ENCODE results near the gene CCDC137.

Gene CCDC137

DNA sequence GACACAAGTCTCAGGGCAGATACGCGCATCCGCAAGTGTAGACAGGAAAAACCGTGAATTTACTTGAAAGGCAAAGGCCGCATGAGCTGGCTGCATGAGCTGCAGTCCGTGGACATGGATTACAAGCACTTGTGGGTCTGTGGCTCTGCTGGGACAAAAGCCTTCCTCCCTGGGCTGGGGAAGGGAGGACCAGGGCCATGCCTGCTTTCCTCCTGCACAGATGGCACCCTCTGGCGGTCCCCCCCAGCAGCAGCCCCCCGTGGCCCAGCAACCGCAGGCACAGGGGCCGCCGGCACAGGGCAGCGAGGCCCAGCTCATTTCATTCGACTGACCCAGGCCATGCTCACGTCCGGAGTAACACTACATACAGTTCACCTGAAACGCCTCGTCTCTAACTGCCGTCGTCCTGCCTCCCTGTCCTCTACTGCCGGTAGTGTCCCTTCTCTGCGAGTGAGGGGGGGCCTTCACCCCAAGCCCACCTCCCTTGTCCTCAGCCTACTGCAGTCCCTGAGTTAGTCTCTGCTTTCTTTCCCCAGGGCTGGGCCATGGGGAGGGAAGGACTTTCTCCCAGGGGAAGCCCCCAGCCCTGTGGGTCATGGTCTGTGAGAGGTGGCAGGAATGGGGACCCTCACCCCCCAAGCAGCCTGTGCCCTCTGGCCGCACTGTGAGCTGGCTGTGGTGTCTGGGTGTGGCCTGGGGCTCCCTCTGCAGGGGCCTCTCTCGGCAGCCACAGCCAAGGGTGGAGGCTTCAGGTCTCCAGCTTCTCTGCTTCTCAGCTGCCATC is 34.9 kb downstream of the CCDC137 start:
- no peak for DNase-seq (ENCODE audit: low read depth in 2 of 2)

DNA sequence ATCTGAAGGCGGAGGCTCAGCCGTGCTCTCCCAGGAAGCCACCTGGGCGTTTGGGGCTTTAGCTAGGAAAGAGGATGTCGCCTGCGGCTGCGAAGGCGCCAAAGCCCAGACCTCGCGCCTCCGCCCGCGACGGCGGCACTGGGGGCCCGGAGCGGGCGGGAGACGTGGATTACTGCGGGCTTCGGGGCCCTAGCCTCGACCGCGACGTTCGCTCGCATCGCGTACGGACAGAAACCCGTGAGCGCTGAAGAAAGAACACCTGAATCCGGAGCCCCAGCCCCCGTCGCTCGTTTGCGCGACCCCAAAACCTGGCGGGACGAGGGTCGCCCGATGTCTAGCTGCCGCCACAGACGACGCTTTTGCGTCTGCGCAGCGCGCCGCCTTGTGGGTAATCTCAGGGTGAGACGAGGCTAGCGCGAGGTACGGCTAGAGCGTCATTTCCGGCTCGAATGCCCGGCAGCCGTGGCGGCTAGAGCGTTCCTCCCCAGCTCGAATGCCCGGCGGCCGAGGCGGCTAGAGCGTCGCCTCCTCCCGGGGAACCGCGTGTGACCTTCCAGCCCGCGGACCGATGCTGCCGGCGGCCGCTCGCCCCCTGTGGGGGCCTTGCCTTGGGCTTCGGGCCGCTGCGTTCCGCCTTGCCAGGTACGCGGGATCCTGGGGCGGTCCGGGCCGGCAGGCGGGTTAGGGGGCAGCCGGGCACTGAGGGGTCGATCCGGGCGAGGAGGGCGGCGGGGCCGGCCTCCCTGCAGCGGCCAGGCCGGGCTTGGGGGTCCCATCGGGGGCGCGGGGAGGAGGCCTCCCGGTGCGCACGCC is 36.6 kb downstream of the CCDC137 start, which contains the start of gene MRPL12:
TSS of gene MRPL12 (plus strand) at position 434 of the 813 bp plus-strand sequence. CDS start at position 569, 135 bp downstream.
- DNase-seq (ENCODE audit: low read depth in 2 of 2) = peak; percentile 75 to 81

DNA sequence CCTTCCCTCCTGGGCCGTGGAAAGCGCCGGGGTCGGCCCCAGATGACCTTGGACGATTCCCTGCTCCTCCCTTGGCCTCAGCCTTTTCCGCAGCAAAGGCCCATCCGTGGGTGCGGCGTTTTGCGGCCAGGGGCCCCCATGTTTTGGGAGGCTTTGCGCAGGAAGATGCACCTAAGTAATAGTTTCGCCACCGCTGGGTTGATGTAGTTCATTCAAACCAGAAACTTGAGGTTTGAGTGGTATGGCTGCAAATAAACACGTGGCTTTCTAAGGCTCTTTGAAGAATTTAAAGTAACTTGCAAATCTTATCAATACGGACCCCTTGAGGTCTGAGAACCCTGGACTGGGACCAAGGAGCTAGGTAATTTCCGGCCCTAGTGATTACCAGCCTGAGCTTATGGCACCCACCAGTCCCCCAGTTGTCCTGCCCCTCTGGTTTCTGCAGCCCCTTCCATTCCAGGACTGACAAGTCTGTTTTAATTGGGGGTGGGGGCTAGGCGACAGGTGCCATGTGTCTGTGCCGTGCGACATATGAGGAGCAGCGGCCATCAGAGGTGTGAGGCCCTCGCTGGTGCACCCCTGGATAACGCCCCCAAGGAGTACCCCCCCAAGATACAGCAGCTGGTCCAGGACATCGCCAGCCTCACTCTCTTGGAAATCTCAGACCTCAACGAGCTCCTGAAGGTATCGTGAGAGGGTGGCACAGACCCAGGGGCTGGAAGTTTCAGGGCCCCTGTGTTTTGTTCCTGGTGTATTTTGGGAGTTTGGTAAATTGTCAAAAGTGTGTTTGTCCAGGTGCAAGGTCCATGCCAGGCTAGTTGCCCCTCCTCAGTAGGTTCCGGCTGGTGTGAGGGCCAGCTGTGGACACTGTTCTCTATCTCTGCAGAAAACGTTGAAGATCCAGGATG is 37.5 kb downstream of the CCDC137 start:
- DNase-seq (ENCODE audit: low read depth in 2 of 2) = no peak

DNA sequence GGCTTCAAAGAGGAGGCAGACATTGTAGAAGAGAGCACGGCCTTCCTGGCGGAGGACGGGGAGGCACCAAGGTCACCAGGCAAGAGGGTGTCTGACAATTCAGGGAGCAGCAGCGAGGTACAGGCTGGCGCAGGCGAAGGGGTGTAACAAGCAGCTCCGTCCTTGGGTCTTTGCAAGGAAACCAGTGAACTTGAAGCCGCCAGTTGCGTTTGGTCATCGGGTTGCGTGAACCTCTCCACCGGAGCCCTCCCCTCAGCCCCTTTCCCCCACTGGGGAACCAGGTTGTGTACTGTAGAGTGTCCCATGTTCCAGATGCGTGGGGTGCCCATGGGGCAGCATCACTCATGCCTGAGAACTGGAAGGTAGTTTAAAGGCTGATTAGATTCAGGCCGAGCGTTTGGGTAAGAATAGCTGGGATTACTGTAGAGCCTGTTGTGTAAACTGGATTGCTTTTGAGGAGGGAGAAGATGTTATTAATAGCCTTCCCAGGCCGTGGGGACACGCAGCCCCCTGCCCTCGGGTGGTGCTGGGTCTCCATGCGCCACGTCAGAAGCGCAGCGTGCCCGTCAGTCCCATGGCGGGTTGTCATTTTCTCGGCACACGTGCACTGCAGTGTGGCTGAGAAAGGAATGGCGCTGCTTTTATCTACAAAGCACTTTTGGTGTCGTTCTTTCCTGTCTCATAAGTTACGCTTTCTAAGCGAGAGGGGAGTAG is 39.1 kb downstream of the CCDC137 start:
- DNase-seq (ENCODE audit: low read depth in 2 of 2) = no peak

DNA sequence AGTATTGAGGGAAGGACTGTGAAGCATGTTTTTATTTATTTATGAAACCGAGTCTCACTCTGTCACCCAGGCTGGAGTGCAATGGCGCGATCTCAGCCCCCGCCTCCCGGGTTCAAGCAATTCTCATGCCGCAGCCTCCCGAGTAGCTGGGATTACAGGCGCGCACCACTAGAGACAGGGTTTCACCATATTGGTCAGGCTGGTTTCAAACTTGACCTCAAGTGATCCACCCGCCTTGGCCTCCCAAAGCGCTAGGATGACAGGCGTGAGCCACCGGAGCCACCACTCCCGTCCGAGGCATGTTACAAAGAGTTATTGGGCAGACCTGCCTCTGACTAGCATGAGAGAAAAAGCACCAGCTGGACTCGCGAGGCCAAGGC is 39.7 kb downstream of the CCDC137 start:
- no peak for DNase-seq (ENCODE audit: low read depth in 2 of 2)

DNA sequence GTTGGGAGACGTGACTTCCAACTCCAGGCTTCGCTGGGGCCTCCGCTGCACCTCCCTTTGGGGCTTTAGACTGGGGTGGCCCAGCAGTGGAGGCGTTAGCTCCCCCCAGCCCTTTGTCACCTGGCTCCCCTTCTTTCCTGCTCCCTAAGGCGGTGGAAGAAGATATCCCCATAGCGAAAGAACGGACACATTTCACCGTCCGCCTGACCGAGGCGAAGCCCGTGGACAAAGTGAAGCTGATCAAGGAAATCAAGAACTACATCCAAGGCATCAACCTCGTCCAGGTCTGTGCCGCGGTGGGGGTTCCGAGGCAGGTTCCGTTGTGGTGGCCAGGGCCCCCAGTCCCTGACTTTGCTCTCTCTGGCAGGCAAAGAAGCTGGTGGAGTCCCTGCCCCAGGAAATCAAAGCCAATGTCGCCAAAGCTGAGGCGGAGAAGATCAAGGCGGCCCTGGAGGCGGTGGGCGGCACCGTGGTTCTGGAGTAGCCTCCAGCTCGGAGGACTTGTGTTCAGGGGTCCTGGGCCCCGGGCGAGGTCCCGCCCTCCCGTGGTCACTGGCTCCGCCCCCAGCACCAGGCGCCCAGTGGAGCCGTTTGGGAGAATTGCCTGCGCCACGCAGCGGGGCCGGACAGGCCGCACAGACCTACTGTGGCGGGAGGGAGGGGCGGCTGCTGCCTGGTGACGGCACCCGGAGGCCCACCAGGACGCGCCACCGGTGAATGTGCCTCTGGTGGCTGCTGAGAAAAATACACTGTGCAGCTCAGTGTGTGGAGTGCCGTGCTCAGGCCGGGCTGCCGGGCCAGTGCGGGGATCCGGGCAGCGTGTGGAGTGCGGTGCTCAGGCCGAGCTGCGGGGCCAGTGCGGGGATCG is 40.5 kb downstream of the CCDC137 start:
- DNase-seq (ENCODE audit: low read depth in 2 of 2) = no peak

DNA sequence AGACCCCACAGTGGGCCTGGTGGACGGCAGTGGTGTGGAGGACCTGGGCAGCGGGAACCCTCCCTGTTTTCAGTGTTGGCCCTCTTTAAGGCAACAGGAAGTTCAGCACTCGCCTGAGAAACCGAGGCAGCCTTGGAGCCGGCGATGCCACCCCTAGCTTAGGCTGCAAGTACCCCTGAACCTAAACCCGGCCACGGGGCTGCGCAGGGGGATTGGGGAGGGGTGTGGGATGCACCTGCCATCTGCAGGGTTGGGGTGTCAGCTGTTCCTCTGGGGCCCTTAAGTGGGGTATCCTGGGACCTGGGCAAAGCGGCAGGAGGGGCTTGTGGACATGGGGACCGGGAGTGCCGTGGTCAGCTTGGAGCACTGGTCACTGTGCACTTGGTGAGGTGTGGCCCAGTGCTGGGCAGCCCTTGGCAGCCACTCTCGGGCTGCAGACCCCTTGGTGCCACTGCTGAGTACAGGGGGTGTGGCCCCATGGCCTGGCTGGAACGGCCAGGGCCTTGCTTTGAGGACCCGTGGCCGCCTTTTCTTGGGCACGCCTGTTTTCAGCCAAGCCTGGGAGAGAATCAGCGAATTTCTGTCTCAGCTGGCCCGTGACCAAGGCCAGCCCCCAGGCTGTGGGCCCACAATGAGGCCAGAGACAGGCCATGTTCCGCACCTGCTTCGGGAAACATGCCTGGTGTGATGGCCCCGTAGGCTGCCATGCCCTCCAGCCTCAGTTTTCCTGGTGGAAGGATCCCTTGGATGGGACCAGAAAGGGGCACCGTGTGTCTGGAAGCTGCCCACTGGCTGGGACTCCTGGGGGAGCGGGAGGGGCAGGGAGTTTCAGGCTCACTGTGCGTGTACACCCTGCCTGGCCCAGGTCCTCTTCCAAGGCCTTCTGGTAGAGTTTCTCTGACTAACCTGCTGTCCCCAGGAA is 41.4 kb downstream of the CCDC137 start:
- DNase-seq (ENCODE audit: low read depth in 2 of 2) = no peak

DNA sequence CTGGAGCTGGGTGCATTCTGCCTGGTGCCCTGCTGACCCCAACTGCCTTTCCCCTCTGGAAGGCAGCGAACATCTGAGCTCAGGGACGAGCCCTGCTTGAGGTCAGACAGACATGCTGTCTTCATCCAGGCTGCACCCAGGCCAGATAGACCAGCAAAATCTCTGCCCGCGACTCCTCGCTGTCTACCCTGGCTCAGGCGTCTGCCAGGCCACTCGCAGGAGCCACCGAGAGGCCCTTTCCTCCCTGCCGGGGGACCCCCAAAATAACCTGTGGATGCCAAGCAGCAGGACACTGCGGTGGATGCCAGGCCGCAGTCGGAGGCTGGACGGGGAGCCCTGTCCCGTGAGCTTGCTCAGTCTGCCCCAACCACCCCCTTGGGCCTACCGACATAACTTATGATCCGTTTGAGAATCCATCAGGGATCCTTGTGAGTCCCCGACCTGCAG is 42.2 kb downstream of the CCDC137 start:
- DNase-seq (ENCODE audit: low read depth in 2 of 2) = no peak

DNA sequence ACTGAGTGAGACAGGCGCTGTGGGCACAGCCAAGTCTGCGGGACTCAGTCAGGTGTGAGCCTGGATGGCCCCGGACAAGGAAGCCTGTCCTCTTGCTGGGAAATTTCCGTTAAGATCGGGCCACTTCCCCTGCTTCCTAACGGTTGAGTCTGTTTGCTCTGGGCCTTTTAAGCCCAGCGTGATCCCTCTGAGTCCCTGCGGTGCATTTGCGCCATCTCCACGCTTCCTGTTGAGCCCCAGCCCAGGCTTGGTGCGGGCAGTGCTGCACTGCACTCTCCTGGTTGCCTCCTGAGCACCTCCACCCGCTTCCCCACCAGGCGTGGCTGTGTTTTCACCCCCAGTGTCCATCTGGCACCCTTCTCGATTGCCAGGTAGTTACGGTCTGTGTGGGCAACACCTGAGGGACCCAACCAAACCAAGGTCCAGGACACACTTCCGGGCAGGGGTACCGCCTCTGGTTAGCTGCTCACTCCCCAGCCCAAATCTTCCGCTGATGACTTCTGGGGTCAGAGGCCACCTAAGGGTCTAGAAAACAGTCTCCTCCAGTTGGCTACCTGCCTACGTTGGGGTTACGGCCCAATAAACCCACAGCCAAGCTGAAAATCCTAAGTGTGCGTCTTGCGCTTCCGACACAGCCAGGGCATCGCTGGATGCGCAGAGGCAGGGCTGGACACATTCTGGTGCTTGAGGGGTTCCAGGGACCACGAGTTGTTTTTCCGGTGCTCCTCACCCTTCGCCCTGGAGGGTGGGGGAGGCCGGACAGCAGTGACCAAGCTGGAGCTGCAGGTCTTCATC is 44.2 kb downstream of the CCDC137 start:
- DNase-seq (ENCODE audit: low read depth in 2 of 2) = no peak

DNA sequence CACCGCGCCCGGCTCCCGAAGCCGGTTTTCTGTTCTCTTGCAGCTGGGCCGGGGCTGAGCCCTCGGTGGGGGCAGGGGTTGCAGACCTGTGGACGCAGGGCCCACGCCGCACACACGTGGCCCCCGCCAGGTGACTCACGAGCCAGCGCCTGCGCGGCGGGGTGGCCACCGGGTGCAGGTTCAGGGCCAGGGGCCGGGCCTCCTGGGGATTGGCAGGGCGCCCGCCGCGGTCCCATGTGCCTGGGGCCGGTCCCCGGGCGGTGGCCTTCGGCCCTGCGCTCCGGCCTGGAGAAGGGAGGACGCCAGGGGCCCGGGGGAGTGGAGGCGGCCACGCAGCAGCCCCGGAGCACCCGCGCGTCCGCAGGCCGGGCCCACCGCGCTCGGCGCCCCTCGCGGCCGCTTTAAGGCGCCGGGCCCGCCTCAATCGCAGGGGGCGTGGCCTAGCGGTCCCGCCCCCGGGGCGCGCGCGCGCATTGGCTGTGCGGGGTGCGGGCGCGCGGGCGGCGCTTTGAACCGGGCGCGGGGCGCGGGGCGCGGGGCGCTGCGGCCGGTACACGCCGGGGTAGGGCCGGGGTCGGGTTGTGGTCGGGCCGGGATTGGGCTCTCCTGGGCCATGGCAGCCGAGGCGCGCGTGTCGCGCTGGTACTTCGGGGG is 45.4 kb downstream of the CCDC137 start, which contains the start of gene SLC25A10:
TSS of gene SLC25A10 (plus strand) at position 471 of the 654 bp plus-strand sequence. CDS start at position 614, 143 bp downstream.
- peak; percentile 45 to 61 for DNase-seq (ENCODE audit: low read depth in 2 of 2)

DNA sequence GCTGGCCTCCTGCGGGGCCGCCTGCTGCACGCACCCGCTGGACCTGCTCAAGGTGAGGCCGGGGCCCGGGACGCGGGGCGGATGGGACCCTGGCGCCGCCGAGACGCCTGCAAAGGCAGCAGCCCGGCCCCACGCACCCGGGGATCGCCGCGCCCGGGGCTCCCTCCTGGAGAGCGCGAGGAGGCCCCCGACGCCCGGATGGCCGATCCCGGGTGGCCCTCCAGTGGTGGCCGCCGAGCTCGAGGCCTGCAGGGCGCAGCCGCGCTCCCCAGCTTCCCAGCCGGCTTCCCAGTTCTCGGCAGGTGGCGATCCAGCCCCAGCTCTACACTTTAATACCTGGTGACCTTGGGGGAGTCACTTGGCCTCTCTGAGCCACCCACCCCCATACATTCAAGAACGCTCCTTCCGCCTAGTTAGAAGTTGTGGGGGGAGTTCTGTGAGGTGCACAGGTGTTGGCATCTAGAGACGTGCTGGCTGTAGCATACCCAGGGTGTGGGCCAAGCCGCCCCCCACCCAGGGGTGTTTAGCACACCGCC is 46.0 kb downstream of the CCDC137 start:
- no peak for DNase-seq (ENCODE audit: low read depth in 2 of 2)

DNA sequence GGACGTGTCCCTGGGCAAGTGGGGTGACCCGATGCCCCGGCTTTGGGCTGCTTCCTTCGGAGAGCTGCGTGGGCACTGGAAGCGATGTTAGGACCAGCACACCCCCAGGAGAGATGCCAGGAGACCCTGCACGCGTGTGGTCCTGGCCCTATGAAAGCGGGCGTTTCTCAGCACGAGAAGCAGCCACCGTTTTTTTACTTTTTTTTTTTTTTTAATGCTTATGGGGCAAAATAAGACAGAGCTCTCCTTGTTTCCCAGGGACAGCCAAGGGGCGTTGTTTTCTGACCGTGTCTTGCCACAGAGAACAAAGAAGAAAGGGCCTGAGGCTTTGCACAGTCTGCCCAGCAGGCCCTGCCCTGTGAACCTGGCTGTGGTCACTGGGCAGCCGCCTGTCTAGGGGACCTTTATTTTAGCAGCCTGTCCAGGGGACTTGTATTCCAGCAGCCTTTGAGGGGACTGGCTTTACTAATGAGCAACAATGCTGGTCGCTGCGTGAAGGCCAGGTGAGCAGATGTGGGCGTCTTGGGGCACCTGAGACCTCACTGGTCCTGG is 46.5 kb downstream of the CCDC137 start:
- DNase-seq (ENCODE audit: low read depth in 2 of 2) = no peak

DNA sequence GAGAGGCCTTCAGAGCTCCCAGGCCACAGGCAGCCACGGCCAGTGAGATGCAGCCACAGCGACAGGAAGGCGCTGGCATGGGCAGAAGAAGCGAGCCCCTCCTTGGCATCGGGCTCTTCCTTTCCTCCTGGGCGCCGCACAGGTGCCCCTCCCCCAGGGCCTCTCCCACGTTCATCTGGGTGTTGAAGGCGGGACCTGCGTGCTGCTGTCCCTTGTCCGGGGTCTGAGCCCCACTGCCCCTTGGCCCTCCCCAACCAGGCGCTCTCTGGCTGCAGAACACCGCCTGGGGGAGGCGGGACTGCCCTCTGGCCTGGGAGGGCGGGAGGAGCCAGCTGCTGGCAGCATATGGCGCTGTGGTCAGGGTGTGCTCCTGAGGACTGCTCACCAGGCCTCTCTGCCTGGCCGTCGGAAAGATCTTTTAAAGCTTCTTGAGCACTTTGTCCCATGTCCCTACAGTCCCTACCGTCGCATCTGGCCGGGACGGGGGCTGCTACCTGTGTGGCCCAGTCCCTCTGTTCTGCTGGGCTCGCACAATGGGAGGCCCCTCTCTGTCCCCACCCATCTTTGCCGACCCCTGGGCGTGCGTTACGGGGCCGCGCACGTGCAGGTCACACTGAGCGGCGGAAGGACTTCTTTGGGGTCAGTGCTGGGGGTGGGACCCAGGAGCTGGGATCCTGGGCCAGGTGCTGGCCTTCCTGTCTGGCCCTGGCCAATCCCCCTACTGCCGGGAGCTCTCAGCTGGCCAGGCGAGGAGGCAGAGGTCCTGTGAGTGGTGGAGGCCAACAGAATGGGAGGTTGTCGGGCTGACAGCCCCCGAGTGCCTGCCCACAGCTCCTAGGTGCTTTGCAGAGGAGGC is 47.2 kb downstream of the CCDC137 start:
- DNase-seq (ENCODE audit: low read depth in 2 of 2) = no peak

DNA sequence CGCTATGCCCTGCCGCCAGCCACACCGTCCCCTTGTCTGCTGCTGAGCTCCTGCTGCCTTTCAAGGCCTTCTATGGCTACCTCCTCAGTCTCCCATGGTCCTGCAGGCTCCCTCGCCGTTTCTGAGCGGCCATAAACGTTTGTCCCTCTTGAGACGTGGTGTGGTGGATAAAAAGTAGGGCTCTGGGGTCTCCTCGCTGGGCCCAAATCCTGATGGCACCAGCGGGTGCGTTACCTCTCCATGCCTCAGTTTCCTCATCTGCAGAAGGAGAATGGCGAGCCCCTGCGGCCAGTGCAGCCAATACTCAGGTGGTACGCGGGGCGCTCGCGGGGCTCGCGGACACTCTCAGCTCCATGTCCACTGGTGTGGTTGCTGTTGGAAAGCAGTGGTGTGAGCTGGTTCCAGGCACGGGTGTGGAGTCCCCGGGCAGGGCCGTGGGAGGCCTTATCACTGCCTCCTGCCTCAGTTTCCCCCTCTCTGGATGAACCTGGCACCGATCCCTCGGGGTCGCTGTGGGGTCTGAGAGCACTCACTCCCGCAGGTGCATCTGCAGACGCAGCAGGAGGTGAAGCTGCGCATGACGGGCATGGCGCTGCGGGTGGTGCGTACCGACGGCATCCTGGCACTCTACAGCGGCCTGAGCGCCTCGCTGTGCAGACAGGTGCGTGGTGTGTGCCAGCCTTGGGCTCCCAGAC is 48.0 kb downstream of the CCDC137 start:
- no peak for DNase-seq (ENCODE audit: low read depth in 2 of 2)

DNA sequence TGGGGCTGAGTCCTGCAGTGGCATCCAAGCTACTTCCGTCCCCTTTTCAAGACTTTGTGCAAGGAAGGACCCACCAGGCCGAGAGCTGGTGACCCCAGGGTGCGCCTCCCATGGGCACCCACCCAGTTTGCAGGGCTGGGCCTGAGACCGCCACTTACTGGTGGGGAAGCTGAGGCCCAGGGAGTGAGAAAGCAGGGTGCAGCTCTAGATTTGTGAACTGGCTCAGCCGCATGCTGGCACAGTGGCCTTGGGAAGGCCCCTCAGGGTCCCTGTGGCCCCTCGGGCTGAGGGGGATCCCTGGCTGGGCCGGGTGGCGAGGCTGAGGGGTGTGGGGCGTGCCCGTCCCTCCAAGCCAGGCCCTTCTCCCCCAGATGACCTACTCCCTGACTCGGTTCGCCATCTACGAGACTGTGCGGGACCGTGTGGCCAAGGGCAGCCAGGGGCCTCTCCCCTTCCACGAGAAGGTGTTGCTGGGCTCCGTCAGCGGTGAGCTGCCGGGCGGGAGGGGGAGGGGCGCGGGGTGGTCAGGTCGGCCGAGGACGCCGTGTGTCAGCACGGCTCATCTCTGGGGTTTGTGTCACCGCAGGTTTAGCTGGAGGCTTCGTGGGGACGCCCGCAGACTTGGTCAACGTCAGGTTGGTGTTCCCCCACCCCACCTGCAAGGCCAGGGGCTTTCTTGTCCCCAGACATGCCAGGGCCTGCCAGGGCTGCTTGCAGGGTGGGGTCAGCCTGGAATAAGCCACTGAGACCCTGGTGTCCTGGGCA is 48.8 kb downstream of the CCDC137 start:
- no peak for DNase-seq (ENCODE audit: low read depth in 2 of 2)
